SK-N-DZ (cell line): ENCODE measurements around the gene CNN3.

Experiments
- DNase-seq: peaks from one replicate; pipeline ENCODE4 v3.0.0-alpha.2; 2015; ENCODE audit warnings: low spot score

CNN3 gene

GRCh38 chr1:94922761-94923331 lies 4.1 kb downstream of the CNN3 start:
- DNase-seq = no peak

GRCh38 chr1:94921977-94922376 lies 4.9 kb downstream of the CNN3 start:
- no peak for DNase-seq

DNA sequence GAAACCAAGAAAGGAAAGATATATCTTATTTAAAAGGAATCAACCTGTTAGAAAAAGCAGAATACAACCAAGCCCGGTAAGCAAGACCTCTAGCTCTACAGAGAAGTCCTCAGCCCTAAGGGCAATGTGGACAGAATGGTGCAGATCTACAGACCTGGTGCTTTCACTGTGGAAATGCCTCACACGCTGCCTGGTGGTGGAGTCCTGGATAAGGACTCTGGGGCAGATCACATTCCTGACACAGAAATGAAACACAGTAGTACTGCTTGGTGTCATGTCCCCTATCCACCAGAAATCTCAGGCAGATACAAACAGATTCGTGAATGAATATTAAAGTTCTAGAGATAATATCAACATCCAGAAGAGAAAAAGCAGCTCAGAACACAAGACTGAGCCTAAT lies 6.8 kb downstream of the CNN3 start:
- no peak for DNase-seq

- DNase-seq = no peak
Measured at GRCh38 chr1:94919241-94920030, 7.5 kb downstream of the CNN3 start.

- no peak for DNase-seq
Measured at GRCh38 chr1:94917251-94917650, 9.7 kb downstream of the CNN3 start.

DNA sequence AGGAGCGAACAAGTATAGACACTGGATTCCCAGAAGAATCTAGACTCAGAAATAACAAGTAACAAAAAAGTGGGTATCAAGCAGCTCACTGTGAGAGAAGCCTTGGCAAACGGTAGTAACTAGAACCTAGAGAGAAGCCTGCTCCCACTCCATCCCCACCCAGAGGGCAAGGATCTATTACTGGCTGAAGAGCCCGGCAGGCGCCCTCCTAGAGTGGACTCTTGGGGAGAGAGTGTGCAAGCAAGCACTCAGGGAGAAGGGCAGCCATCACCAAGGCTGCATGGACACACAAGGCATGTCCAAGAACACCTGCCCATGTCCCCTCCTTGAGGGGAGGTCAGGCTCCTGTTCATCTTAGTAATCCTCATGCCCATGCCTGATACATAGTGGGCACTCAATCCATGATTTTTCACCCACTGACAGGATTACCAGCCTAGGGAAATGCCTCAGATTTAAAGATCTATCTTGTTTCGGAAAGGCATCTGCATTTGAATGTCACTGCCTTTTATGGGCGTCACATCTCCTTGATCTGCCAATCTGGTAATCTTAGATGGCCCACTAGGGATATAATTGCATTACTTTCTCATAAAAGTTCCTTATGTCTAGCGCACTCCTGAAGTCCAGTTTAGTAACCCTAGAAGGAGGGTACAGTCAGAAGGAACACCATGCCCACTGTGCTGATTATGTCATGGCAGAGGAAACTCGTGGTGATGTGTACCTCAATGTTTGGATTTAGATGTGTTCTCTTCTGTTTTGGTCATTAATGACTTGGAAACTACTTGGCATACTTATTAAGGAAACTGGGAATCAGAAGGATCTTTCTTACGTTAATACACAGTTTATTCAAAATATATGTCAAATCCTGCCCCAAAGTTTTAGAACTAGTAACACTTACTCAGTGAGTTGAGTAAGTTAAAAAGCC lies 14.4 kb downstream of the CNN3 start:
- DNase-seq = peak; percentile 12

DNA sequence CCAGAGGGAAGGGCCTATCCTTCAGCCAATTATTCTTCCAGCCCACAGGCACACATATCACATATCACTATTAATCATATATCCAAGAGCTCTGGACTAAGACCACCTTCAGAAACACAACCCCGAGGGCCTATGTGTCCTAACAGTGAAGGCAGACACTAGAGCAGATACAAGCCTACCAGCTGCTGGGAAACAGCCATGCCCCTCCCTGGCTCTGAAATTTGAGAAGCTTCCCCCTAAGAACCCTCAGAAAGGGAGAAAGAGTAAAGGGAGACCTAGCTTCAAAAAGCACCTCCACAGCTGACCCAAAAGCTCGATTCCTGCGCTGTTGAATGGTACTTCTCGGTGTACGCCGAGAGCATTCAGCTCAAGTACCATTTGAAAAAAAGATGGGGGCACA lies 17.4 kb downstream of the CNN3 start:
- DNase-seq = peak; percentile 10

DNA sequence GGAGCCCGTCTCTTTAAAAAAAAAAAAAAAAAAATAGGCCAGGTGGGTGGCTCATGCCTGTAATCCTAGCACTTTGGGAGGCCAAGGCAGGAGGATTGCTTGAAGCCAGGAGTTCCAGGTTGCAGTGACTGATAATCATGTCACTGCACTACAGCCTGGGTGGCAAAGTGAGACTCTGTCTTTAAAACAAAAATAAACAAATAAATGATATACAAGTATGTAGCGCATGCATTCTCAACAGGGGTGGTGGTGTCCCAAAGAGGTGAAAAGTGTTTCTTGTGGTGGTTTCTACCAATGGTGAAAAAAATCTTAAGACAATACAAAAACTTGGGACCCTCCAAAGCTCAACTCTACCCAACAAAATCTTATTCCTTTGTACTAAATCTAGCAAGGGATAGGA lies 17.9 kb downstream of the CNN3 start:
- DNase-seq = no peak

DNA sequence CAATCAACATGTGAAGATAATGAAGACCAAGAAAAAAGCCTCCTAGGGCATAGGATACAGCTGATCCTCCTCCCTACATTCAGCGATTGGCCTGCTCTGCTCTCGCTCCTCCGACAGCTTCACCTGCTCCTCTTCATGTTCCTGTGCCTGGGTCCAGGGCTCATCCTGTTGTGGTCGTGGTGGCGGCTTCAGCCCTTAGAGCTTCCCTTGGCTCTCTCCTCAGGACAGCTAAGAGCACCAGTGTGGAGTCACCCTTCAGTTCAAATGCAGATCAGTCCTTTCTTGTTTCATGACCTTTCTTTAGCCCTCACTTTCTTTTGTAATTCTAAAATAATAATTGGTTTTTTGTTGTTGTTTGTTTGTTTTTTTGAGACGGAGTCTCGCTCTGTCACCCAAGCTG lies 18.7 kb downstream of the CNN3 start:
- no peak for DNase-seq

DNA sequence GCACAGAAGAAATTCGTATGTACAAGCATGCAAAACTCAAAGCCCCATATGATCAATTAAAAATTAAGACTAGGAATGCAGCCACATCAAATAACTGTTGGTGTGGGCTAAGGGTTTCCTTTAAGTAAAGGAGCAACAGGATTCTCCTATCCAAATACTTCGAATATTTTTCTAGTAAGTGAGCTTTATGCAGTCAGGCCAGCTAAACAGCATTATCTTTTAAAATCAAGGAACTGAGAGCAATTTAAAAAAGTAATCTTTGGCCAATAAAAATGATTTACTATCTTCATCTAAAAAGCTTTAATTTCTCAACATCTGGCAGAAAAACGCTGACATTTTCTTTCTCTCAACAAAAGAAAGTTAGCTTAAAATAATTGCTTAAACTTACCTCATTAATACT lies 19.8 kb downstream of the CNN3 start:
- DNase-seq = no peak

DNA sequence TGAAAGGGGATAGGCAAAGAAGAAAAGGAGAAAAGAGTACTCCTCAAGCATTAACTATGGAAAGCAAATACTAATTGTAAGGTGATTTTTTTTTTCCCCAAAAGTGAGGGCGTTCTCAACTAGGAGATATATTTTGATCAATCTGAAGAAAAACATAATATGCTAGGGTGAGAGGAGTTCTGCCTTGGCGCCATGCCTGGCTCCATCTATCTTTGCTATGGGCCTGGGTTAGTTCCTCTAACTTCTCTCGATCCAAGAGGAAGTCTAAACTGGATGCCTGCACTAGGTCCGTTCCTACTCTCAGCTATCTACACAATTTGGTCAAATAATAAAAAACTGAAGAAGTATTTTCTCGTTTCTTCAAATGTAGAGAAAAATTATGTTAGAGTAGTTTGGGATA lies 20.5 kb downstream of the CNN3 start:
- no peak for DNase-seq

DNA sequence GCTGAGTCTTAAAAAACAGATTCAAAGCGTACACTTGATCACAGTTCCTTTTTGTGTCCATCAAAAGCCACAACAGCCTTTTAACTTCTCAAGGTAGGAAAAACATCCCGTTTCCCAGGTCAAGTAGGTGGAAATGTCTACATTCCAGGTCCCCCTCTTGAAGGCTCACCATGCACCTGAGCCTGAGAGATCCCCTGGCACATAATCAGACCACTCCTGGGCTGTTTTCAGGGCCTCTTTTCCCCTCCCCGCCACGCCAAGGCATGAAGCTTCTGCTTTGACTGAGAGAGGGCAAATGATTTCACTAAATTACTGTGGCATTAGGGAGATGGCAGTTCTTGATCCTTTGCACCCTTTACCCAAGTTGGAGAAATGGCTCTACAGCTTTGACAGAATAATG lies 21.7 kb downstream of the CNN3 start:
- no peak for DNase-seq

- DNase-seq = no peak
Measured at GRCh38 chr1:94903280-94904009, 23.5 kb downstream of the CNN3 start.

DNA sequence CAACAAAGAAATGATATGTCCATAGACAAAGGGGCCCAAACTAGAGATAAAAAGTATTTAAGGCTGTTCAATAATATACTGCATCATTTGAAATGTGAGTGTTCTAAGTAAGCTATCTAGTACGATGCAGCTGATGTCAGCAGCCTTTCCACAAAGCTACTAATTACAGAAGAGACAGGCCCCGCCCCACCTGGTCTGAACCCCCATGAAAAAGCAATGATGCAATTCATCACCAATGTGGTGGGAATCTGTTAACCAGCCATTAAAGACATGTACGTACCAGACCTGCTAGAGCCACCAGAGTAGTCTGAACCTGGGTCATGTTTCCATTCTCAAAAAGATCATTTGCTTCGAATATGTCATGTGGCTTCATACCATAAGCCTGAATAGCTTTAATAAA lies 25.1 kb downstream of the CNN3 start:
- DNase-seq = no peak

DNA sequence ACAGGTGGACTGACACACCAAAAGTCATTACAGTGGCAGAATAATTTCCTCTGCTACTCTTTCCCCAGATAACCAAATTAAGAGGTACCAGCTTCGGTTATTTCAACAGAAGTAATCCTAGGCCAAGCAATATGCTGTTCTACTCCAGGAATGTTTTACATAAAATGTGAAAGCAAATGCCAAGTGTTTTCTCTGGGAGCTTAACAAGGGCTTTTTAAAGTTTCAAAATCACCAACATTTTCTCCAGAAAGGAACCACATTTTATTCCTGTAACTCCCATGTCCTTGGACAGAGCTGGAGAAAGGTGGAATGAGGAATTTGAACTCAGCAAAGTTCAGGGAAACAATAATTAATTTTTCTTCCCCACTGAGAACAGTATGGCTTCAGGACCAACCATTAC lies 27.2 kb downstream of the CNN3 start:
- no peak for DNase-seq

GRCh38 chr1:94898491-94899385 lies 28.2 kb downstream of the CNN3 start:
- DNase-seq = no peak

DNA sequence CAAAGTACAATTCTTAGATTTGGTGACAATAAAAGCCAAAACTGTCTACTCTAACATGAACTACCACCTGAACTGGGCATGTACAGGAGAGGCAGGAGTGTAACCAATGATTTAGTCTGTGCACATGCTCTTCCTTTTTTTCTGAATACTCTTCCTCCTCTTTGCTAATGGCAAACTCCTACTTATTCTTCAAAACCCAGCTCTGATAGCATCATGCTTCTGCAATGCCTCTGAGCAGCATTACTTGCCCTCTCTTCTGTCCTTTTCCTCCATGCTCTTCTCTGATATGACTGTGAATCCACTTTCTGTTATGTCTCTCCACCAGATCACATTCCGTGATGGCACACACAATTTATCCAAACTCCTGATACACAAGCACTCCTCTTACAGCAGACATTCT lies 31.4 kb downstream of the CNN3 start:
- DNase-seq = no peak

- no peak for DNase-seq
Measured at GRCh38 chr1:94894630-94895029, 32.3 kb downstream of the CNN3 start.

- DNase-seq = no peak
Measured at GRCh38 chr1:94892604-94893254, 34.2 kb downstream of the CNN3 start.

DNA sequence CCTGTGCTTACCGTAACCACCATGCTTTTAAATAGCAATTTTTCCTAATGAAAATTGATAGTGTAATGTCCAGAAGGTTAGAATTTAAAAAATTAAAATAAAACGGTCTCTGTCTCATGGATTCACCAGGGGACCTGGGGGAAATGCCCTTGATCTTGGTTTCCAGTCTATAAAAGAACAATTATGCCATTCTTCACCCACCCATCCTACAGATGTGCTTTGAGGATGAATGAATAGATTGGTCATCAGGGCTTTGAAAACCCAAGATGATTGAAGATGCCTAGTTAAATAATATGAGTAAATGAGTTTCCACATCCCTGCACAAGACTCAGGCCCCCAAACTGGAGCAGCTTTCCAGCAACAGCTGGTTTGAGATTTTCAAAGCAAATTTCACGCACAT lies 38.7 kb downstream of the CNN3 start:
- no peak for DNase-seq
